ENCODE data around the gene CAPZB.
A peak's percentile ranks its signal among the peaks of the same experiment; 100 is the strongest.

CAPZB gene

DNA sequence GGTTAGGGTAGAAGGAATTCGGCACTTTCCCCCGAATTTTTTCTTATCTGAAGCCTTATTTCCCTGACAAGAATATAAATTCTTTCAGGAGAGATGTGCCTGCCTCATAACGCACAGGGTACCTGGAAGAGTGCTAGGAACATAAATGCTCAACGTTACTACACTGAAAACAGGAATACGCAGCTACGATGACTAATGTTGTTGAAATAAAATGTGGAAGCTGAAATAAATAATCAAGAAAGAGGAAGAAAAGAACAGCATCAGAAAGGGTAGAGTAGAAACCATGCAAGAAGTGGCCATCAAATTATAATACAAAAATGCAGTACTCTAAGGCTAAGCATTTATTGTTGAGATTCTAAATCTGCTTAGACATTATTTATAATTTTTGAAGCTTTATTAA, 139.3 kb downstream of the CAPZB start:
- DNase-seq (ENCODE audit: low read depth in 2 of 2): no peak

DNA sequence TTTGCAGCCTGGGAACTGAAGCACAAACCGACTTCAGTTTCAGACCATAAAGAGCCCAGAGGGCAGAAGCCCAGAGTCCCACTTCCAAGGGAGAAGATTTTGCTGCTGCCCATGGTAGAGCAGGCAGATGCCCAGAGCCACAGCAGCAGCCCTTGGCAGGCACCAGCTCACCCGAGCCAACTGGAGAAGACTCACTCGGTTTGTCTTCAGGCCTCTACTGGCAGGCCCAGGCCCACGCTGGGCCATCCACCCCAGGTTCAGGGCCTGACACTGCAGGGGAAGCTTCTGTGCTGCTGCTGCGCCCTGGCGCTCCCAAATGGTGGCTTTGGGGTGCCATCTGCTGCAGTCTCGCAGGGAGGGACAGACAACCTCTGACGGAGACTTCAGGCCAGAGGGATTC, 139.9 kb downstream of the CAPZB start:
- no peak for DNase-seq (ENCODE audit: low read depth in 2 of 2)

DNA sequence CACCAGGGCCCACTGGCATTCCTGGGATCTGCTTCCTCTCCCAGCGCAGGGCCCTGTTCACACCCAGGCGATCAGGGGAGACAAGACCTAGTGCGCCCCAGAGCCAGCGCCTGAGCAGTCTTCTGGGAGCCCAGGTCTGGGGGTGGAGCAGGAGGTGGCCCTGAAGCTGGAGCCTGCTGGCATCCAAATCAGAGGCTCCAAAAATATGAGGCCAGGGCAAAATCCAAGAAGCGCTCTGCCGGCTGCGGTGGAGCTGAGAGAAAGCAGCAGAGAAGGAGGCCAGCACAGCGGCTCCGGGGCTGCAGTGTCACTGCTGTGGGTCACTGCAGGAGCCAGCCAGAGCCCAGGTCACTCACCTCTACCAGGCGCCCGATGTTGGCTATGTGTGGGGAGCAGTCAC, 140.5 kb downstream of the CAPZB start:
- DNase-seq (ENCODE audit: low read depth in 2 of 2): no peak

DNA sequence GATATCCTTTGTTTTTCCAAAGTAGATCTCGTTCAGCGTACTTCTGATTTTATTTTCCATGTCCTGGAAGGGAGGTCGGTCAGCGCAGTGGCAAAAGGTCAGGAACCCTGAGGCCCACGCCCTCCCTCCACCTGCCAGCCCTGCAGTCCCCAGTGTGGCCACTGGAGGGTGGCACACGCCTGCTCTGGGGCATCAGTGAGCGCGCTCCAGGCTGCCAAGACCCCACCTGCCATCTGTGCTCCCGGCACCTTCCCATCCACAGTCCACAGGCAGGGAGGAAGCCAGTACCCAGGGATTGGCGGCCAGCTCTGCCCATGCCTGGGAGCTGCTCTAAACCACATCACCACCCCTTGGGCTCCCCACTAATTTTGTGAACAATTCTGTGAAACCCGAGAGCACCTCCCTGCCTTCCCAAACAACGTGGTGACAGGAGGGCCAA, 140.9 kb downstream of the CAPZB start:
- DNase-seq (ENCODE audit: low read depth in 2 of 2): peak in 1 of 2 donors; percentile 26

DNA sequence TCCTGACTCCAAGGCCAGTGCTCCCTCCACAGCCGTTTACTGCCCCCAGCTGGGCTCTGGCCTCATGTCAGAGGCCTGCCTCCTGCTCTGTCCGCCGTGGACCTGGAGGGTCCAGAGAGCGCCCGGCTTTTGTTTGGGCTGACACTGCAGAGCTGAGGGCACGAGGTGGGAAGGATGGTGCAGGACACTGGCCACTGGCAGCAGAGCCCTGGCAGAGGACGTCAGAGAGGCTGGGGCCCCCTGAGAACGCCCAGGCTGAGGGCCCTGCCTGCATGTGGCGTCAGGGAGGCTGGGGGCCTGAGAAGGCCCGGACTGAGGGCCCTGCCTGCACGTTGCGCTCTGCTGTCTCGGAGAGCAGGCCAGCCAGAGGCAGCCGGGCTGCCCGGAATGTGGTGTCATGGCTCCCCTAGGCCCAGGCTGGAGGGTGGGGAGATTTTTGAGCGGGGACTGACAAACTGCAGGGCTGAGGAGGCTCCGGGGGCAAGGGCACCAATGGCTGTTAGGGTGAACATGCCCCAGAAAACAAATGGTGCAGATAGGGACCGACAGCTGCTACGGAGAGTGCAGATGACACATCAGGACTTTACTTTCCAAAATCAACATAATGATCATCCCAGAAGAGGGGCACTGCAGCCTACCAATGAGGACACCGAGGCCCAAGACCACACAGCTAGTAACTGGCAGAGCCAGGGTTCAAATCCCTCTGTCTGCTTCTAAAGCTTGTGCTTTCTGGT, 141.6 kb downstream of the CAPZB start:
- no peak for DNase-seq (ENCODE audit: low read depth in 2 of 2)

DNA sequence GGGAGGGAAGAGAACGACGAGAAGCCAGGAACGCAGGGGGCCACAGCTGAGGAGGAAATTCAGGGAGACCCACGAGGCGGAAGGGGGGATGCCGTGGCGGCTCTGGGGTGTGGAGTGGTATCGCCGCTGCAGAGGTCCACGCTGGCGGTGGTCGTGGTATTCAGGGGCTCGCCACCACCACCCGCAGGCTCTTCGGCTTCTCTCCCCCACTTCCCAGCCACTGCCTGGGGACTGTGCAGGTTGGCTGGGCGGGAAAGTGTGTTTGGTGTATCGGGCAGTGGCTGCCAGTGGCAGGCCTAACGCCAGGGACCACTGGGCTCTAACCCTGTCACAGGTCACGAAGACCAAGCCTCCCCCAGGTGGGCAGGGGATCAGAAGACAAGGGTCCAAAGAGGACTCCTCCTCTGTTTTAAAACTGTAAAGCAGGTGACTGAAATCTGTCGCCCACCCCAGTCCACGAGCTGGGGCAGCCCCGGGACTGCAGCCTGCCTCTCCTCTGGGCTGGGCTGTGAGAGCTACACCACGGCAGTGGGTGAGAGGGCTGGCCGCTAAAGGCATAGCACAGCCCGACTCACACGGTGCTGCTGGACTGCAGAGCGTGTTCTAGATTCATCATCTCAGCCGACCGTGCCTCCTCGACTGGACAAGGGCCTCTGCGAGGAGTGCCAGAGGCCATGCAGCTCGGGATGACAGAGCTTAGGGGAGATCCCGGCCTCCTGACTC, 142.3 kb downstream of the CAPZB start:
- DNase-seq (ENCODE audit: low read depth in 2 of 2): no peak

DNA sequence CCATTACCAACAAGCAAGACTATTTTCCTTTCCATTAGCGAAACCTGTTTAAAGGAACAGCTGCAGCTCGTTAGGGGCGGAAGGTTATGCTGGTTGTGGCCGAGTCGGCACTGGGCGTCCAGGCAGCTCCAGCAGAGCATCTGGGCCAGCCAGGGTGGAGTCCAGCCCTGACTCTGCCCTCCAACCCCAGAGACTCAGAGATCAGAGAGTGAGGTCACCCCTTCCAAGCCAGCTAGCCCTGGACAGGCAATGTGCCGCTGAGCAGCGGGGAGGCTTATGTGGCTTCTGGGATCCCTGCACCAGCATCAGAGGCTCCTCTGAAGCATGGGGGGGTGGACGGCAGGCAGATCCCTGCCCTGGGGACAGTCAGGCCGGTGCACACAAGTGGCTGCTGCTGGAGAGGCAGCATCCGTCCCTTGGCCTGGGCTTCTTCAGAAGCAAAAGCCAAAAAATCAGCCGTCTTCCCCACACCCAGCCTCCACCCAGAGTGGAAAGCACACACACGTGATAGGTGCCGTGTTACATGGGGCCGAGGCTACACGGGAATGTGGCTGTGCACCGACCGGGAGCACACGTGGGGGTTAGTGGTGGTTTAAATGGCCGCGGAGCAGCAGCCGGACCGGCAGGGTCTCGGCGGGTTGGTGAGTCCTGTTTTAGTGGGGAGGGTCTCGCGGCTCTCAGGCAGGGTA, 143.1 kb downstream of the CAPZB start:
- DNase-seq (ENCODE audit: low read depth in 2 of 2): no peak

DNA sequence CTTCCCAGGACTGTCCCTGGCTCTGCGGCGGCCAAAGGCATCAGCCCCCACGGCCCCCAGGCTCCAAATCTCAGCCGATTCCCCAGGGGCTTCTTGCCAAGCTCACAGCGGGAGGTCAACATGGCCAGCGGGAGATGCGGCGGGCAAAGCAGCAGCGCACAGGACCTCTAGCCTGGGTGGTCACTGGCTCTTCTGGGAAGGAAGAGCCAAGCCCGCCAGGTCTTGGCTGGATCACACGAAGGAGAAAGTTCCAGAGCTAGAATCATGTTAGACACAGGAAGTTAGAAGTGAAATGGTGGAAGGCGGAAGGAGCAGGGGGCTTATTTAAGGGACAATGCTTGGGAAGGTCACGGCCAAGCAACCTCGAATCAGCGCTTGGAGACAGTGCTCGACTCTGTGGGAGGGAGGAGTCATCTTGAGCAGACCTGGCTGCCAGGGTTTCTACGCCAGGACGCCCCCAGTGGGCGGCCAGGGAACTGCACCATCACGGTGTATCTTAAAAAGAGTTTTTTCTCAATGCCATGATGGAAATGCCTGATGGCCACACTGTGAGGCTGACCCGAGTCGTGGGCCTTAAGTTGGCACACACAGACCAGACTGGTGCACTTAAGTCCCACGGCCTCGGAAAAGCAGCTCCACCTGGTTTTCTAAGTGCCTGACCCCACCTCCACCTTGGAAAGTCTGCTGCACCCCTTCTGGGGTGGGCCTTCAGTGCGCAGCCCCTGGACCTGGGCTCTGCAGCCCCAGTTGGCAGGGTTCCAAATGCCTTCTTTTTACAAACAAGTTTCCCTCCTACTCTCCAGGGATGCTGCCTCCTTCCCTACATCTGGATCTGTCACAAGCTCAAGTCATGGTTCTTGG, 143.9 kb downstream of the CAPZB start:
- DNase-seq (ENCODE audit: low read depth in 2 of 2): peak; percentile 42 to 73

DNA sequence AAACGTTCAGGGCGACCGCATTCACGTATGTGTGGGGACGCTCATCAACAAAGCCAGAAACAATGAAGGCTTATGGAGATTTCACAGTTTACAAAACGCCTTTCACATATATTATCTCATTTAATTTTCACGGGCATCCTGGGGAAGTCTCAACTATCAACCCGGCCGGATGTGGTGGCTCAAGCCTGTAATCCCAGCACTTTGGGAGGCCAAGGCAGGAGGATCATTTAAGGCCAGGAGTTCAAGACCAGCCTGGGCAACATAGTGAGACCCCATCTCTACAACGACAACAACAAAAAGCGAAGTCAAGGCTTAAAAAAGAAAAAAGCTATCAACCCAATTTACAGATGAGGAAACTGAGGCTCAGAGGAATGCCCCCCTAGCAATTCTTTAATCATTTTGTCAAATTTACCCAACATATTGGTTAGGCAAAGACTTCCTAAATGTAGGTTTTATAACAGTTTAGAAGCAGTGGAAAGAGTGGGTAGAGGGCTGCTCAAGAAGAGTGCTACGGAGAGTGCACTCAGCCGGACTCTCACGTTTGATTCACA, 144.9 kb downstream of the CAPZB start:
- no peak for DNase-seq (ENCODE audit: low read depth in 2 of 2)

DNA sequence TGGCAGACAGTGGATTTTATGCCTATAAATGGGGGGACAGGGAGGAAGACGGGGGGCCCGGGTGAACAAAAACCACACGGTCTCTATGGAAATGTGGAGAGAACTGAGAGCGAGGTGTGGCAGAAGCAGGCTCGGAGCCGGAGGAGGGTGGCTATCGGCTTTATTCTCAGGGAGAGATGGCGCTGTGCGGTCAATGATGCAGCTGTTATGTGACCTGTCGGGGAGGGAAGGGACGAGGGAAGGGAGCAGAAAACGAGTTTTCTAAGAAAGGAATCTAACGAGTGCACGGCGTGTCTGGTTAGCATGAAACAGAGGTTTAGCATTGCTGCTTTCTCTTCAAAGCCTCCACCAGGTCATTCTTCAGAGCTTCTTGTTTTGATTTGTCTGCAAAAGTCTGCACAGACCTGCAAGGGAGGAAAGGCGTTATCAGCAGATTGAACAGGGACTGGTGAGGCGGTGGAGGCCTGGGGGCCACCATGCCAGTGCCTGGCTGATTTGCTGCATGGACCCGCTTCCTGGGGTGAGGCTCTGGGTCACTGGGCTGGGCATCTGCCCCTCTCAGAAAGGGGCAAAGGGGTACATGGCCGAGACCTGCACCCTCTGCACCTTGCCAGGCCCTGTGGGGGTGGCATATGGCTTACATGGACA, 146.0 kb downstream of the CAPZB start:
- DNase-seq (ENCODE audit: low read depth in 2 of 2): no peak

DNA sequence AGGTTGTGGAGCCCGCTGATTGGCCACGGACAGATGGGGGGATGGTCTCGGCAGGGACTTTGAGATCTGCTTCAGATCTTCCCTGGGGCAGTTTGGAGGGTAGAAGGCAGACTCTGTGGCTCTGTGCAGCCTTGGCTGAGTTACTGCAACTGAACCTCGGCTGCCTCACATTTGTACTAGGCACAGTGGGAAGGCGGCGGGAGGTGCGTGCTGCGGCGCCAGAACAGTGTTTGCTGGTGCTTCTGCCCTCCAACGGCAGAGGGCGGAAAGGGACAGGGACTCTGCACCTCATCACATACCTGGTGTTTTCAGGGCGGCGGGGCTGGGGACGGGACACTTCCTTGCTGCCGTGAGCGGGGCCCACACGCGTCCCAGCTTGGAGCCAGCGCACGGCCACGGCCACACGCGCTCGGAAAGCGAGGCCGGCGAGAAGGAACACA, 147.0 kb downstream of the CAPZB start:
- no peak for DNase-seq (ENCODE audit: low read depth in 2 of 2)

DNA sequence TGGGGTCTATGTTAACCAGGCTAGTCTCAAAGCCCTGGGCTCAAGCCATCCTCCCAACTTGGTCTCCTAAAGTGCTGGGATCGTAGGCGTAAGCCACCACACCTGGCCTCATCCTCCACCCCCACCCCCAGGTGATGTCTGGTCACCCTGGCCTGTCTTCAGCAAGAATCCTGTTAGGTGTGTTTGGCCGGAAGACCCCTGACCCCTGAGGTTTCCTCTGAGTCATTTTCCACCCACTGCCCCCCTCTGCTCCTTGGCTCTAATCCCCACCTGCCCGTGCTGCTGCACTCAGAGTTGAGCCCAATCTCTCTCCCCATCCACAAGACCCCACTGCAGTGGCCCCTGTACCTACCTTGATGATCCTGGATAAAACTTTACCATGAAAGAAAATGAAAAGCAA, 148.1 kb downstream of the CAPZB start:
- no peak for DNase-seq (ENCODE audit: low read depth in 2 of 2)

DNA sequence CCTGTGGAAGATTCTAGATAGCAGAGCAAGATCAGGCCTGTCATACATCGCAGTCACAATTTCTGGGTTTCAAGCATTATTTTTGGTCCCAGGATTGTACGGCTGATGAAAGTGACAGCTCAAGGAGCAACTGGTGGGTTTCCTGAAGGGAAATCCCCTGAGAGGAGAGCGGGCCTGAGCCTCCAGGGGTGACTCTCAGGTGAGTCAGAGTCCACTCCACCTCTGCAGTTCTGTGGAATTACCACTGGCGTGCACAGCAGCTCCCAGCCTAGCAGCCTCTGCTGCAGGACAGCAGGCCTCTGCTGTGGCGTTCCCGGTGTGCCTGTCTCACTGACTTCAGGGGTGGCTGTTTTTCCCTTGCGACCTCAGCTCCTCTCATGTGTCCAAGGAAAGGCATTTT, 148.8 kb downstream of the CAPZB start:
- no peak for DNase-seq (ENCODE audit: low read depth in 2 of 2)

DNA sequence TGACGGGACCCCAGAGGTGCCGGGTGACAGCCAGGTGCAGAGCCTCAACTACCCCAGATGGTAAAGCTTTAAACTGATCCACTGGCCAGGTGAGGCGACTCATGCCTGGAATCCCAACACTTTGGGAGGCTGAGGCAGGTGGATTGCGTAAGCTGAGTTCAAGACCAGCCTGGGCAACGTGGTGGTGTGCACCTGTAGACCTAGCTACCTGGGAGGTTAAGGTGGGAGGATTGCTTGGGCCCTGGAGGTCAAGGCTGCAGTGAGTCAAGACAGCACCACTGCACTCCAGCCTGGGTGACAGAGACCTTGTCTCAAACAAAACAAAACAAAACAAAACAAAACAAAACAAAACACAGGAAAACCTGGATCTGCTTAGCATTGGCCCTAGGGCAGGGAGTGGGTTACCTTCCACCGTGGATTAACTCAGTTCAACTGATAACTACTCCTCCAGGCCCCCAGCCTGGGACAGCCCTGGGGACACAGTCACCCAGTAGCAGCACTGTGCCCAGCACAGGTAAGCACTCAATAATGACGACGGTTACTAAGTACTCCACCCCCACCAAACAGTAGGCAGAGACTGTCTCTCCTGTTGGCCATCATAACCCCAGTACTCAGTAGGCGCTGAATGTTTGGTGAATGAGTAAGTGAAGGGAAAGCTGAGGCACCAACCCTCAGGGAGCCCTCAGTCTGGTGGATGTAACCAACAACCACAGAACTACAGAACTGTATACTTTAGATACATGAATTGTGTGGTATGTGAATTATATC, 151.6 kb downstream of the CAPZB start:
- no peak for DNase-seq (ENCODE audit: low read depth in 2 of 2)

DNA sequence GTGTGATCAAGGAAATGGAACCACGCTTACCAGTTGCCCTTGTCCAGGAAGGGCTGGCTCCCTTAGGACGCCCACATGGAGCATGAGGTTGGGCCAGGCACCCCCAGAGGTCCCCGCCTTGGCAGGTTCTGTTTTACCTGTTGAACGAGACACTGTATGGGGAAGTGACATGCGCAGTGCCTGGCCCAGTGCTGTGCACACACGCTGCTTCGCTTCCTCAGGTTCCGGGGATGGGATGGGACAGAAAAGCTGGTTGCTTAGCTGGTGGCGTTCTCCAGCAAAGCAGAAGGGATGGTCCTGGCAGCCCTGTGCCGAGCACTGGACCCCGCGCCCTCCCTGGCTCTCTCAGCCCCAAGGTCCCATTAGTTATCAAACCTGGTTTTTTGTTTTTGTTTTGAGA, 152.5 kb downstream of the CAPZB start:
- DNase-seq (ENCODE audit: low read depth in 2 of 2): no peak

DNA sequence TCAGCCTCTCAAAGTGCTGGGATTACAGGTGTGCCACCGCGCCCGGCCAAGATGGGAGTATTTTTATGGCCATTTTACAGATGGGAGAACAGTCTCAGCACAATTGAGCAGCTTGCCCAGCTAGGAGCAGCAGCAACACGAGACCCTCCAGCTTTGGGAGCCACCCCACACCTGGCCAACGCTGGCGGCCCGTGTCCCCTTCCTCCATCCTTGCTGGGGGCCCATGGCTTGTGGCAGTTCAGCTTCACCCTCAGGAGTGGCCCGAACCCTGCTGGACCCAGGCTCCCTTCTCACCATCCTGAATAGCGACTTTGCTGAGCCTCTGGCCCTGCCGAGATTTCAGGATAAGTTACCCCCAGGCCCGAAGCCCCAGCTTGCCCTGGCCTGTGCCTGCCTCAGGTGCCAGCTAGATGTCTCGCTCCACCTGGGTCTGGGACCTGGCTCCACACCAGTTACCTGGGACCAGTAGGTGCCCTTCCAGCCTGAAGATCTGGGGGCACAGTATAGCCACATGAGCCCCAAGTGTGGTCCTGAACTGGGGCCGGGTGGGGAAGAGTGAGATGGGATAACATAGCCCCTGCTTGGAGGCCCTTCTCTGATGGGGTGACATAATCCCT, 154.0 kb downstream of the CAPZB start:
- no peak for DNase-seq (ENCODE audit: low read depth in 2 of 2)

DNA sequence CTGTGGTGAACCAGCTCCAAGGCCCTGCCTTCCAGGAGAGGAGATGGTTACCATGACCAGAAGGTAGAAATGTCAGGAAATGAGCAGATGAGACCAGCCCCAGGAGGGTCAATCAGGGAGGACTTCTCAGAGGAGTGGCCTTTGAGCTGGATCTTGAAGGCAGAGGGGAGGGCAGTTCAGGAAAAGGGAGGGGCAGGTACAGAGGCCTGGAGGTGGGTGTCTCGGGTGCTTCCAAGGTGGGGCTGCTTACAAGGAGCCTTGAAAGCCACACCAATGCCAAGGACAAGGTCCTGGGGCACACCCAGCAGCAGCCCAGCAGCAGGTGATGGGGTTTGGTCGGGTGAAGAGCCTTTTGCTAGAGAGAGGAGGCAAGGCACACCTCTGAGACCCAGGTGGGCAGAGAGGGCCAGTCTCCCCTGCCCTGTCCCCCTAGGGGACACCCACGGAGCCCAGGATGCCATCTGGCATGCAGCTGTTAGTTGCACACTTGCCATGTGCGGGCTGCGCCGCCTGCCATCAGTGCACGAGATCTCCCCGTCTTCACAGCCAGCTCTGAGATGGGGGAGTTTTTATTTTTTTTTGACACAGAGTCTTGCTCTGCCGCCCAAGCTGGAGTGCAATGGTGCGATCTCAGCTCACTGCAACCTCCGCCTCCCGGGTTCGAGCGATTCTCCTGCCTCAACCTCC, 154.7 kb downstream of the CAPZB start:
- DNase-seq (ENCODE audit: low read depth in 2 of 2): no peak

DNA sequence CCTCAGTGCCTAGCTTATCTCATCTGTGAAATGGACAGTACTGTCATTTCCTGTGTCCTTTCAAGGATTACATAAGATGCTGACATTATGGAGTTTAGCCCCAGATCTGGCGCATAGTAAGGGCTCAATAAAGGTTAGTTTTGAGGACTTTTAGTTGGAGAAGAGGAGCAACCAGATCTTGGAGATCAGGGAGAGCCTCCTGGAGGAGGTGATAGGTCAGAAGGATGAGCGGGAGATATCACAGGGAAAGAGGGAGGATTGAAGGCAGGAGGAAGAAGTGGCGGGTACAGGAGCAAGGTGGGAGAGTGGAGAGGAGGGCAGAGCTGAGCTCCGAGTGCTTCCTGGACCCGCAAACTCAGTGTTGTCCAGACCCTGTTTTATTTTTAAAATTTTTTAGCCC, 155.7 kb downstream of the CAPZB start:
- DNase-seq (ENCODE audit: low read depth in 2 of 2): no peak

DNA sequence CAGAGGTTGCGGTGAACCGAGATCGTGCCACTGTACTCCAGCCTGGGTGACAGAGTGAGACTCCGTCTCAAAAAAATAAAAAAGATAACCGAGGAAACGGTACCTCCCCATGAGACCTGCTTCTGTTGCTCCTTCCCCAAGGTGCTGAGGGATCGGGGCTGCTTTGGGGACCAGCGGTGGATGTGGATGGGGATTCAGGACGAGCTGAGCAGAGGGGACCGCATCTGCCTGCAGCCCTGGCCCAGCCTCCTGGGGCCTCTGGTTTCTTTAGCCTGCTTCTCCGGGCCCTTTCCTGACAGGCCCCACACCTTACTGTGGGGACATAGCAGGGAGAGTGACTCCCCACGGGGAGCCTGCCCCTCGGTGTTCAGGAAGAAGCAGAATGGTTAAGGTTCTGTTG, 156.2 kb downstream of the CAPZB start:
- DNase-seq (ENCODE audit: low read depth in 2 of 2): no peak

Data from stimulated activated CD4-positive, alpha-beta T cell treated with anti-CD3 and anti-CD28 coated beads, Interleukin-1b, Interleukin-23, amount 100 ng/mL, for 1 hour (primary cell).